ENCODE measurements around the gene NPEPL1. TPM values are rescaled to one million over a fixed set of nuclear protein-coding genes. Genes with fewer than 3 reads are reported as not detected.

The NPEPL1 gene
- total and polyA plus RNA-seq, 2 of the 8 experiments (the other 6 are each of a cell fraction or from before 2014, with no cell fraction given): 12.4 to 26.8 TPM

GRCh38 chr20:58717278-58718091 is 24.9 kb downstream of the NPEPL1 start:
- no peak overlapping the region for H4K91ac ChIP-seq (replicated peaks; ENCODE audit: insufficient read length, low read length)
- ChIA-PET CTCF (ENCODE audit: partially characterized antibody) (interaction anchor here (0.7 to 1.4 kb wide), 5 partner anchors 11 to 132 kb away, joined by 3 to 5 read pairs (median 3); no protein-coding TSS in a partner anchor), POLR2A (ENCODE audit: partially characterized antibody) (interaction anchor here (0.7 to 10.9 kb wide), 7 partner anchors 16 to 122 kb away, joined by 3 to 188 read pairs (median 5); partner anchors contain the start of gene STX16)
- FAIRE-seq: no peak
- no peak overlapping the region for H2BK20ac ChIP-seq (ENCODE audit: low read length)
- H2BK15ac ChIP-seq (ENCODE audit: low read length): no peak overlapping the region; the same call in 1 of the 2 replicates
- peak in 1 of 2 experiments; percentile 46 for DNase-seq (ENCODE audit: low read depth in 1 of 2, low spot score in 2 of 2)
- H2BK120ac ChIP-seq (replicated peaks; ENCODE audit: low read depth, low read length): no peak overlapping the region
- WGBS, 2 experiments (ENCODE audit: extremely low coverage in 1 of 2, insufficient coverage in 1 of 2, insufficient read length in 1 of 2, insufficient replicate concordance in 2 of 2, low coverage in 1 of 2, low lambda C conversion rate in 2 of 2, missing lambda C conversion rate in 1 of 2): 92% methylated on average over 17 of the region's 23 CpGs; no CpG with 5 or more reads in 1 of the 2 experiments
- no peak overlapping the region for H2BK12ac ChIP-seq (ENCODE audit: low read depth, low read length)
- no peaks in the 10 kb centered on the region for H4K20me1 ChIP-seq (replicated peaks in 1 of 2; ENCODE audit: control insufficient read depth in 1 of 2, insufficient read depth in 2 of 2, low read length in 2 of 2)
- no peak overlapping the region for H3K23ac ChIP-seq (ENCODE audit: insufficient read length)
- no peaks in the 10 kb centered on the region; the same call in 1 of the 2 replicates for H3K79me1 ChIP-seq (ENCODE audit: low read depth, low read length)
- H2BK5ac ChIP-seq (ENCODE audit: low read depth, low read length): no peak overlapping the region; the same call in 1 of the 2 replicates
- H3K4me3 ChIP-seq (ENCODE audit: extremely low read depth in 1 of 4, insufficient read depth in 2 of 4, low read depth in 3 of 4, low read length in 4 of 4): no peak overlapping the region
- H3K27ac ChIP-seq (ENCODE audit: low read depth, low read length): no peak overlapping the region
- no peaks in the 10 kb centered on the region for H3K23me2 ChIP-seq (ENCODE audit: low read depth, low read length)
- no peak overlapping the region for H3K18ac ChIP-seq (ENCODE audit: extremely low read depth, low read length)
- no peaks in the 10 kb centered on the region for H3K27me3 ChIP-seq (replicated peaks in 1 of 4; ENCODE audit: control insufficient read depth in 3 of 4, extremely low read depth in 1 of 4, insufficient read depth in 3 of 4, low read length in 3 of 4)
- no peak overlapping the region for H3K56ac ChIP-seq (replicated peaks; ENCODE audit: insufficient read length, low read depth, low read length)
- no peak overlapping the region for H2AFZ ChIP-seq (ENCODE audit: low read length)
- no peaks in the 10 kb centered on the region for H3K36me3 ChIP-seq (ENCODE audit: control insufficient read depth in 2 of 4, insufficient read depth in 4 of 4, low read length in 3 of 4)
- no peak overlapping the region for H3K14ac ChIP-seq (ENCODE audit: insufficient read length)
- no peak for TF ChIP-seq EP300 (IDR thresholded peaks at IDR 0.05; ENCODE audit: borderline replicate concordance in 1 of 2, low read depth in 2 of 2, low read length in 2 of 2)
- TF ChIP-seq SP1 (IDR thresholded peaks at IDR 0.05; ENCODE audit: low read depth, low read length): no peak
- no peak for TF ChIP-seq MAFK (IDR thresholded peaks at IDR 0.05; ENCODE audit: low read depth, low read length)
- peak; percentile 17; the same call in 1 of the 2 replicates for TF ChIP-seq POLR2AphosphoS5 (IDR thresholded peaks at IDR 0.05; ENCODE audit: low read depth, low read length)
- no peak overlapping the region for H3K4me2 ChIP-seq (ENCODE audit: insufficient read depth in 1 of 2, low read depth in 2 of 2, low read length in 2 of 2)
- H4K8ac ChIP-seq (ENCODE audit: extremely low read depth, insufficient read depth, low read length): peak overlapping the region; percentile 37; the same call in 1 of the 2 replicates
- no peaks in the 10 kb centered on the region for H3K79me2 ChIP-seq (ENCODE audit: control insufficient read depth in 1 of 2, insufficient read depth in 2 of 2, low read length in 2 of 2)
- no peak overlapping the region for H3K9ac ChIP-seq (replicated peaks in 1 of 4; ENCODE audit: extremely low read depth in 1 of 4, low read depth in 3 of 4, low read length in 3 of 4)
- H2AK5ac ChIP-seq (ENCODE audit: low read depth, low read length): peak overlapping the region; percentile 65; the same call in 1 of the 2 replicates
- no peak overlapping the region for H4K5ac ChIP-seq (ENCODE audit: insufficient read length, low read depth, low read length)
- H3K9me3 ChIP-seq (ENCODE audit: insufficient read depth in 2 of 2, low read depth in 1 of 2, low read length in 1 of 2): no peaks in the 10 kb centered on the region
- H3K4me1 ChIP-seq (replicated peaks in 1 of 4; ENCODE audit: control insufficient read depth in 3 of 4, insufficient read depth in 4 of 4, low read length in 3 of 4): peaks cover 0 to 4% (median 0%) of the 10 kb centered on the region in 4 experiments; a peak in 2 of 7 replicates
- no peak overlapping the region for H3K4ac ChIP-seq (replicated peaks; ENCODE audit: insufficient read length, low read depth, low read length)

All from H1 (cell line).